HL-60 (cell line): ENCODE measurements around the gene SLC45A2.

Experiments used
- CTCF ChIP-seq: IDR thresholded peaks from one replicate; pipeline ENCODE4 v1.5.1; 2011; ENCODE audit warnings: low read length, control low read depth, inconsistent platforms; ENCODE audit not compliant: insufficient read depth
- GABPA ChIP-seq: IDR thresholded peaks from 2 replicates; pipeline ENCODE4 v1.6.1; 2012; ENCODE audit warnings: low read depth
- POLR2AphosphoS5 ChIP-seq: IDR thresholded peaks from 2 replicates; pipeline ENCODE4 v1.6.1; 2012; ENCODE audit warnings: low read depth
- REST ChIP-seq: IDR thresholded peaks from 2 replicates; pipeline ENCODE4 v1.6.1; 2012; ENCODE audit warnings: low read depth; ENCODE audit not compliant: insufficient replicate concordance
- SPI1 ChIP-seq: IDR thresholded peaks from 2 replicates; pipeline ENCODE4 v1.6.1; 2012; ENCODE audit warnings: low read depth, mild to moderate bottlenecking, borderline replicate concordance

GRCh38 chr5:33992864-33993263 lies 8.4 kb upstream of the SLC45A2 start:
- TF ChIP-seq CTCF (no peak), POLR2AphosphoS5 (no peak), GABPA (no peak), REST (no peak), SPI1 (no peak)
